Left ventricle myocardium inferior (tissue), 1 donor: ENCODE data around the gene FOXN1. TPM values are rescaled to one million over a fixed set of nuclear protein-coding genes. Genes with fewer than 3 reads are reported as not detected.

Source experiments
- DNase-seq: peaks from one replicate; pipeline ENCODE4 v3.0.0-alpha.2; 2020
- H3K27ac ChIP-seq: fragments of 200-600 bp; replicated peaks from 2 replicates; pipeline ENCODE4 v1.8.0; 2021
- H3K27me3 ChIP-seq: fragments of 200-600 bp; 2 replicates; pipeline ENCODE4 v1.8.0; 2021; ENCODE audit warnings: low read depth
- H3K36me3 ChIP-seq: fragments of 200-600 bp; 2 replicates; pipeline ENCODE4 v1.8.0; 2021
- H3K4me1 ChIP-seq: fragments of 200-600 bp; 2 replicates; pipeline ENCODE4 v1.8.0; 2021
- H3K4me3 ChIP-seq: fragments of 200-600 bp; 2 replicates; pipeline ENCODE4 v1.8.0; 2021; ENCODE audit warnings: mild to moderate bottlenecking, moderate library complexity
- H3K9me3 ChIP-seq: fragments of 200-600 bp; replicated peaks from 2 replicates; pipeline ENCODE4 v1.8.0; 2021
- intact Hi-C: fragments of 100-400 bp; cut with micrococcal nuclease; formaldehyde crosslinking; loops from one replicate; pipeline ENCODE4 v1.11.0; 2022
- total RNA-seq: library from RNA; stranded (reverse); fragmentation: NEBNext Ultra II Directional; extraction: Animal tissue kit (Norgen Biotek cat#: 25700); gene quantifications from one replicate; pipeline ENCODE4 v1.2.1, GENCODE V29; 2021
- TF ChIP-seq, protein P1 (sequence below): fragments of 200-600 bp; IDR thresholded peaks from 2 replicates; pipeline ENCODE4 v1.8.0; 2021; ENCODE audit warnings: antibody characterized with exemption, mild to moderate bottlenecking, borderline replicate concordance
- donor health status: DM: no; HTN: yes; CAD: no; lungs with severe emphysema.

The FOXN1 gene
- total RNA-seq, 1 donor from 2014 or later, result not detected

GRCh38 chr17:28536532-28537218 lies 30.5 kb downstream of the FOXN1 start:
- Histone ChIP-seq H3K4me3 (no peak overlapping the region), H3K27me3 (peaks cover 15% of the 10 kb centered on the region), H3K4me1 (no peaks in the 10 kb centered on the region), H3K27ac (no peak overlapping the region), H3K36me3 (no peaks in the 10 kb centered on the region), H3K9me3 (no peaks in the 10 kb centered on the region)
- intact Hi-C loops, result no loop called here
- no peak for DNase-seq
- TF ChIP-seq, protein P1, sequence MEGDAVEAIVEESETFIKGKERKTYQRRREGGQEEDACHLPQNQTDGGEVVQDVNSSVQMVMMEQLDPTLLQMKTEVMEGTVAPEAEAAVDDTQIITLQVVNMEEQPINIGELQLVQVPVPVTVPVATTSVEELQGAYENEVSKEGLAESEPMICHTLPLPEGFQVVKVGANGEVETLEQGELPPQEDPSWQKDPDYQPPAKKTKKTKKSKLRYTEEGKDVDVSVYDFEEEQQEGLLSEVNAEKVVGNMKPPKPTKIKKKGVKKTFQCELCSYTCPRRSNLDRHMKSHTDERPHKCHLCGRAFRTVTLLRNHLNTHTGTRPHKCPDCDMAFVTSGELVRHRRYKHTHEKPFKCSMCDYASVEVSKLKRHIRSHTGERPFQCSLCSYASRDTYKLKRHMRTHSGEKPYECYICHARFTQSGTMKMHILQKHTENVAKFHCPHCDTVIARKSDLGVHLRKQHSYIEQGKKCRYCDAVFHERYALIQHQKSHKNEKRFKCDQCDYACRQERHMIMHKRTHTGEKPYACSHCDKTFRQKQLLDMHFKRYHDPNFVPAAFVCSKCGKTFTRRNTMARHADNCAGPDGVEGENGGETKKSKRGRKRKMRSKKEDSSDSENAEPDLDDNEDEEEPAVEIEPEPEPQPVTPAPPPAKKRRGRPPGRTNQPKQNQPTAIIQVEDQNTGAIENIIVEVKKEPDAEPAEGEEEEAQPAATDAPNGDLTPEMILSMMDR, result no peak

DNA sequence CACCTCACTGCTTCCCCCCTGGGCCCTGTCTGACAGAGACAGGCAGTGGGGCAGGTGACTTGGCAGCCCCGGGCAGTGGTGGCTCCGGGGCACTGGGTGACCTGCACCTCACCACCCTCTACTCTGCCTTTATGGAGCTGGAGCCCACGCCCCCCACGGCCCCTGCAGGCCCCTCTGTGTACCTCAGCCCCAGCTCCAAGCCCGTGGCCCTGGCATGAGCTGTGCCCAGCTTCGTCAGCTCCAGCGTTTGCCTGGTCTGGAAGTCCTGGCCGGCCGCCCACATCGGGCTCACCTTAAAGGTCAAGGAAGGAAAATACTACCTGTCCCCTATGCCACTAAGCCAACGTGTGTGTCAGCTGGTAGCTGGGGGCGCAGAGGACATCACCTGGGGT lies 31.1 kb downstream of the FOXN1 start:
- Histone ChIP-seq H3K4me3 (no peak overlapping the region), H3K27ac (no peak overlapping the region), H3K36me3 (no peaks in the 10 kb centered on the region), H3K27me3 (peaks cover 11% of the 10 kb centered on the region), H3K9me3 (no peaks in the 10 kb centered on the region), H3K4me1 (no peaks in the 10 kb centered on the region)
- DNase-seq, result no peak
- intact Hi-C loops, result no loop called here
- TF ChIP-seq, protein P1, result no peak

DNA sequence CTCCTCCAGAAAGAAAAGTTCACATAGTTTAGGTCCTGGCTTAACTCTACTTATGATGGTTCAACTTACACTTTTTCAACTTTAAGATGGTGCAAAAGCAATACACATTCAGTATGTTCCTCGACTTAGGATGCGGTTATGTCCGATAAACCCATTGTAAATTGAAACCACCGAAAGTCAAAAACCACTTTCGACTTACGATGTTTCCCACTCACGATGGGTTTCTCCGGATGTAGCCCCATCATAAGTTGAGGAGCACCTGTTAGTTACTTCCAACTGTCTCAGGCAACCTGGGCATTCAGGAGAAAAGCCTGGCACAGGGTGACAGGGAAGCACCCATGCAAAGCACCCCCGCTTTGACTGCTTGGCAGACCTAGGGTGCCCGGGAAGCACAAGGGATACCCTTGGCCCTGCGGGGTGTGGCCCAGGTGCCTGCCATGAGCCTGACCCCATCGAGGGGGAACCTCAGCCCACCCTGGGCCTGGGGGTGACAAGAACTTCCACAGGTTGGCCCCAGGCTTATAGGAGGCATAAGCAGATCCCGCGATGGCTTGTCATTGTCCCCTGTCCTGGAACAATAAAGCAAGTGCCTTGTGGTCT lies 32.2 kb downstream of the FOXN1 start:
- DNase-seq, result no peak
- Histone ChIP-seq H3K27ac (no peak overlapping the region), H3K4me1 (no peaks in the 10 kb centered on the region), H3K36me3 (no peaks in the 10 kb centered on the region), H3K4me3 (no peak overlapping the region), H3K9me3 (no peaks in the 10 kb centered on the region), H3K27me3 (no peaks in the 10 kb centered on the region)
- intact Hi-C loops, result no loop called here
- TF ChIP-seq, protein P1, result no peak

DNA sequence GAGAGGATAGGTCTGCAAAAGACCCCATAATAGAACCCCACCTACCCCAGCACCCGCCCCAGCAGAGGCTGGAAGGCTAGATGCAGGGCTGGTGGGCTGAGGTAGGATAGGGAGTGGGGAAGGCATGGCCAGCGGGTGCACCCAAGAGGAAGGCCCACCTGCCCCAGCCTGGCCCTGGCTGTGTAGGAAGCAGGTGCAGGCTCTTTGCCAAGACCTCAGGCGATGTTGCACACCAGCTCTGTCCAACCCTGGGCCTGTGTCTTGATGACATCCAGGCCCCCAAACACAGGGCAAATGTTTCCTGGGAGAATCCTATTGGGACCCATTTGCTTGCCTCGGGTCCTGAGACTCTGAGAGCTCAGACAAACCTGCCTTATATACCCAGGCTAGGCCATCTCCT lies 34.1 kb downstream of the FOXN1 start:
- TF ChIP-seq, protein P1, result no peak
- intact Hi-C loops, result no loop called here
- H3K36me3 ChIP-seq, result no peaks in the 10 kb centered on the region
- no peaks in the 10 kb centered on the region for H3K4me1 ChIP-seq
- H3K27ac ChIP-seq, result no peak overlapping the region
- no peaks in the 10 kb centered on the region for H3K27me3 ChIP-seq
- H3K9me3 ChIP-seq, result no peaks in the 10 kb centered on the region
- no peak overlapping the region for H3K4me3 ChIP-seq
- no peak for DNase-seq

GRCh38 chr17:28541439-28541838 lies 35.3 kb downstream of the FOXN1 start:
- H3K4me3 ChIP-seq, result no peak overlapping the region
- intact Hi-C loops, result no loop called here
- DNase-seq, result no peak

More at GRCh38 chr17:28541439-28541838, 35.3 kb downstream of the FOXN1 start:
- Histone ChIP-seq H3K9me3 (no peaks in the 10 kb centered on the region), H3K36me3 (no peaks in the 10 kb centered on the region), H3K27ac (no peak overlapping the region), H3K4me1 (no peaks in the 10 kb centered on the region), H3K27me3 (no peaks in the 10 kb centered on the region)
- TF ChIP-seq, protein P1, result no peak
